Cortex of kidney (tissue), 1 donor: ENCODE data around the gene HOXB6.

Source experiments
- DNase-seq: peaks from one replicate; lab custom pipeline; 2025; lab: John Stamatoyannopoulos, UW

HOXB6 gene

GRCh38 chr17:48552466-48553189 is 52.2 kb downstream of the HOXB6 start:
- DNase-seq = no peak

DNA sequence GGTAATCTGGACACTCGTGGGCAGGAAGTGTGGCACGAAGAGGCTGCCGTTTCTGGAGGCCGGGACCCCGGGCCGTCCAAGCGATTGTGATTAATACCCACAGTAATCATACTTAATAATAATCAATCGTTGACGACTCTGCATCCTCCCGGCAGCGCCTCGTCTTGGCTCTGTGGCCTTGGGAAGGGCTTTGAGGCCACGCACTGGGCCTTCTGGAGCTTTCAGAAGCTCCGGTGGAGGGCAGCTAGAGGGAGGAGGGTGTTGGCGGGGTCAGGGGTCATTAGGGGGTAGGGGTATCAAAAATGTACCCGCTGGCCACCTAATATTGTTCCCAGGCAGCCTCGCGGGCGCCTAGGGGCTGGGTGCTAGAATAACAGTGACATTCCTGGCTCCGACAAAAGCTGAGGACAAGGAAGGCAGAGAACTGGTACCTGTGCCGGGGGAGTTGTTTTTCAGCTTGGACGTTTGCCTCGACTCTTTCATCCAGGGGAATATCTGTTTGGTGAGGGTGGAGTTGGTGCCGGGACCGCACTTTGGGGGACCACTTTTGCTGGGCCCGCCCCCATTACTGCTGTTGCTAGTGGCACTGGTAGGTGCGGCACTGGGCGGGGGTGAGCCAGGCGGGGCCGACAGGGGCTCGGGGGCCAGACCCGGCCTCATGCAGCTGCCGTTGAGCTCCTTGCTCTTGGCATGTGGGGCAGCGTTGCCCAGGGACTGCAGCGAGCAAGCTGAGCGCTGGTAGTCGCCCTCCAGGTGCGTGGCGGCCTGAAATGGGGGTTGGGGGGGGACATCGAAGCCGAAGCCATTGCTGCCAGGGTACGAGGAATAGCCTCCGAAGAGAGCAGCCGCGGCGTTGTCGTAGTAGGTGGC is 53.0 kb downstream of the HOXB6 start:
- no peak for DNase-seq

GRCh38 chr17:48551214-48551555 is 53.6 kb downstream of the HOXB6 start:
- no peak for DNase-seq

DNA sequence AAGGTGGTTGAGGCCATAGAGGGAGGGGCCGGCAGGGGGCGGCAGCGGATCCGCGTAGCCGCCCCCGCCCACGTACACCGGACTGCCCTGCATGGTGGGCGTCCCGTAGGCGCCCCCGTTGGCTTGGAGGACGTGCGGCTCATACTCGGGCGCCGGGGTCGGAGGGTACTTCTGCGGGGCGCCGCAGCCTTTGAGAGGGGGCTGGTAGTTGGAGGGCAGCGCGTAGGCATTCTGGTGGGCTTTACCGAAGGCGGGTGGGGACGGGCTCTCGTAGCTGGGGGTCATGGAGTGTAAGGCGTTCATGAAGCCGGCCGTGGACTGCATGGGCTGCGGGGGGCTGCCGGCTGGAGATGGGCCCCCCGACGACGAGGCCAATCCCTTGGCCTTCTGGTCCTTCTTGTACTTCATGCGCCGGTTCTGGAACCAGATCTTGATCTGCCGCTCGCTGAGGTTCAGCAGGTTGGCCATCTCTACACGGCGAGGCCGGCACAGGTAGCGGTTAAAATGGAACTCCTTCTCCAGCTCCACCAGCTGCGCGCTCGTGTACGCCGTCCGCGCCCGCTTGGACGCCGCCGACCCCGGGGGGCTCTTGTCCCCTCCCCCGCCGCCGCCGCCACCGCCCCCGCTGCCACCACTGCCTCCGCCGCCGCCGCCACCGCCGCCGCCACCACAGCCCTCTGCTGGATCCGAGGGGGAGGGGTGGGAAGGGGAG is 54.1 kb downstream of the HOXB6 start:
- no peak for DNase-seq

- DNase-seq = no peak
These were observed 54.8 kb downstream of the HOXB6 start for GRCh38 chr17:48549914-48550501.

GRCh38 chr17:48549281-48549630 is 55.5 kb downstream of the HOXB6 start:
- no peak for DNase-seq

DNA sequence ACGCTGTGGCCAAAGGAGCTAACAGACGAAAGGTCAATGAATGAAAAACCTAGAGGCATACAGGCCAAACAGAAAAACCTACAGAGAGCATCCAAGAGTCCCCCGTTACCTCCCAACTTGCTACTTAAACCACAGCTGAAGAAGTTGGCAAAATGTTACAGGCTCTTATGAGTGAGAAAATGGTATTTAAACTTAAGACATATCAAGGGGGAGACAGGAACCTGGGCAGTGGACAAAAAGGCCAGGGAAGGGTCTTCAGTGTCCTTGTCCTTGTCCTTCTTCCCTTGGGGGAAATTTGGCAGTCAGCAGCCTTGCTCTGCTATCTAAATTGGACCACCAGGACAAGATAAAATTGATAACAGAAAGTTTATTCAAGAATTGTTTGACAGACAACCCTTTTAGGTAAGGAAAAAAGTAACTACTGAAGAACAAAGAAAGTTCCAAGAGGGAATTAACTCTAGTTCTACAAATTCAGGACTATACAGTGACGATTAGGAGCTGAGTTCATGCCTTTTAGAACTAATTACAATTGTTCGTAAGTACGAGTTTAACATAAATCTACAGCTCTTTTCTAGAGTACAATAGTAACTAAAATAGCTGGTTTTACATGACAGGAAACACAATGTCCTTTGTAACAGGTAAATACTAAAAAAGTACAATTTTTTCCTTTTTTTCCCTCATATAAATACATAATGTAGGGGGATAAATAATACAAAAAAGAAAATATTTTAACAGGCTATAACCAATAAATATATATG is 56.1 kb downstream of the HOXB6 start:
- no peak for DNase-seq

DNA sequence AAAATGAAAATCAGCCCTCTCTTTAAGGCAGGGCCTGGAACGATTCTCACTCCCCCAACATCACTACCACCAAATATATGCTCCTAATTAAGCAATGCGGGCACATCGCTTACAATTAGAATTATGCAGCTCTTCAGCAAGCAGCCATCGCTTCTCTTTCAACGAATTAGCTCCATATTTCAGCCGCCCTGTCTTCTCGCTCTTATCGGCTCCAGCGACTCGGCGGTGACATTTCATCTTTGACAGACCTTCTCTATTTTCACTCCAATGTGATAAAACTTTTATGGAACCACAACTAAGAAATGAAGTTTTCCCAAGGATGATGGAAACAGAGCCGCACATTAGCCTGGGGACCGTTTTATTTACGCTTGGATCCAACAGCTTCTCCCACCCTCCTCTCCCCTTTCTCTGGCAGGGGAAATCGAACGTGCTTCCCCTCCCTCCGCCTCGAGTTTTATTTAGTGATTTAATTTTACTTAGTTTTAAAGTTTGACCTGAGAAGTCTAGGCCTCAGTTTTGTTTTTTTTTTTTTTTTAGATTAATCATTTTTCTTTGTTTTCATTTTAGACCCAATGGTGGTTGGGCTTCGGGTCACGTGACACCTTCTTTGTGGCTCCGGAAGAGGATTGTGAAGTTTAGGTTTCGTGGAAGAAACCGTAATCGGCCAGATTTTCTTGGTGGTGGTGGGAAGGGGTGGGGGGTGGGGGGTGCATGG is 56.8 kb downstream of the HOXB6 start:
- DNase-seq = no peak

DNA sequence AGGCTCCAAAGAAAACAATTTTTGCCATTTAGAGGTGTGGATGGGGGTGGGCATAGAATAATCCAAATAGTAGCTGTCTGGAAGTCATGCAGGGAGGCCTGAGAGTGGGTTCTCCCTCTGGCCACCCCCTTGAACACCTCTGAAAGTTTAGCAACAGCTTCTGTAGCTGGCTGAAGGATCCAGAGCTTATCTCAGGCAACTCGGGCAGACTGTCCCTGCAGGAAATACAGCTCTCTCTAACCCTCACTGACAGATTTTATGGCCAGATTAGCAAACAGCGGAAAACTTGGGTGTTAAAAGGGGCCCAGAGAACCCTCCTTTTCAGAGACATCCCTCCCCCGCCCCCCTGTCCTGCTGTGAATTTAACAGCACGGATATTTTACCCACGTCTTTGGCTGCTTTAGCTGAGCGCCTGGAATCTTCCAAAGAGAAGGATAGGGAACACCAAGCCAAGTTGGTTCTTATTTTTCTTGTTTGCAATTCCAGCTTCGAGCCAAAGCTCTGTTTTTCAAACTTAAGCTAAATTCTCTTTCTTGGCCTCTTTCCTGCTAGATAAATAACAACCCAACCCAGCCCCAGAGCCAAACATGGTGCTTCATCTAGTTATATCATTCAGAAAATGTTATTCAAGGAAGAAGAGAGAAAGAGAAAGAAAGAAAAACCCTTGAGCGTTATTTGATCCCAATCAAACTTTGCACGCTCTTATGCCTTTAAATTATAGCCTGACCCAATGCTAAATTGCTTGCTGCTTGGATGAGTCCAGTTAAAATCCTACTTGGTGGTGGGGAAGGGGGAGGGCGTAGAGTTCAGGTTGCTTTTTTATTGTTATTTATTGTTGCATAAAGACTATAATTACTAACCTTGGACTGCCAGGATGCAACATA is 57.6 kb downstream of the HOXB6 start:
- DNase-seq = no peak

GRCh38 chr17:48546137-48546923 is 58.5 kb downstream of the HOXB6 start:
- DNase-seq = no peak
